Activated T-cell treated with anti-CD3 and anti-CD28 coated beads, Interleukin-2, amount 50 U/mL, for 72 hours (primary cell): ENCODE measurements around the gene NDUFS2. TPM values are rescaled to one million over a fixed set of nuclear protein-coding genes. Genes with fewer than 3 reads are reported as not detected.
A peak's percentile ranks its signal among the peaks of the same experiment; 100 is the strongest.

Source experiments
- ATAC-seq, 2 donors: fragments of 150-1000 bp; cut with Tn5 transposase; replicated peaks in 1 of 2; 2 replicates each; pipeline ENCODE4 v1.10.0; 2021; ENCODE audit warnings: moderate library complexity in 2 of 2, mild to moderate bottlenecking in 1 of 2
- DNase-seq, 2 donors: peaks; one replicate each; pipeline ENCODE4 v3.0.0; 2021 to 2022; ENCODE audit warnings: mixed read lengths in 1 of 2
- H3K27ac Mint-ChIP-seq: one replicate; pipeline ENCODE4 v1.8.0; 2022; ENCODE audit warnings: mild to moderate bottlenecking, moderate library complexity, mixed read lengths
- H3K27me3 Mint-ChIP-seq: one replicate; pipeline ENCODE4 v1.8.0; 2022; ENCODE audit warnings: low read depth, mixed read lengths
- H3K36me3 Mint-ChIP-seq, 2 donors: one replicate each; pipeline ENCODE4 v1.8.0; 2022; ENCODE audit warnings: mixed read lengths in 2 of 2, mild to moderate bottlenecking in 1 of 2; ENCODE audit not compliant: insufficient read depth in 2 of 2
- H3K4me1 Mint-ChIP-seq: one replicate; pipeline ENCODE4 v1.8.0; 2022; ENCODE audit warnings: low read depth, mixed read lengths
- H3K4me3 Mint-ChIP-seq, 2 donors: one replicate each; pipeline ENCODE4 v1.8.0; 2022; ENCODE audit warnings: mild to moderate bottlenecking in 2 of 2, mixed read lengths in 2 of 2, moderate library complexity in 2 of 2
- H3K9me3 Mint-ChIP-seq, 2 donors: one replicate each; pipeline ENCODE4 v1.8.0; 2022; ENCODE audit warnings: mixed read lengths in 2 of 2
- total RNA-seq, 2 donors: library from RNA; stranded (reverse); gene quantifications; one replicate each; pipeline ENCODE4 v1.2.3, GENCODE V29; 2022

NDUFS2 gene
- total RNA-seq, 2 donors from 2014 or later = 108 to 114 TPM

GRCh38 chr1:161192476-161193465 is 9.4 kb upstream of the NDUFS2 start:
- Mint-ChIP-seq H3K9me3 (peaks cover 0 to 1% of the 10 kb centered on the region in 2 donors), H3K36me3 (no peaks in the 10 kb centered on the region), H3K27me3 (no peaks in the 10 kb centered on the region), H3K4me1 (peaks cover 22% of the 10 kb centered on the region), H3K27ac (peak overlapping the region; percentile 81), H3K4me3 (no peak overlapping the region)
- ATAC-seq = peak; percentile 88 to 89
- peak; percentile 68 to 71 for DNase-seq

GRCh38 chr1:161193561-161194235 is 8.5 kb upstream of the NDUFS2 start:
- ATAC-seq (no peak), DNase-seq (no peak)
- no peaks in the 10 kb centered on the region for H3K27me3 Mint-ChIP-seq
- H3K4me3 Mint-ChIP-seq = no peak overlapping the region
- no peak overlapping the region for H3K27ac Mint-ChIP-seq
- no peaks in the 10 kb centered on the region for H3K36me3 Mint-ChIP-seq
- no peaks in the 10 kb centered on the region for H3K9me3 Mint-ChIP-seq
- H3K4me1 Mint-ChIP-seq = peaks cover 16% of the 10 kb centered on the region

GRCh38 chr1:161195171-161195570 is 7.0 kb upstream of the NDUFS2 start:
- Mint-ChIP-seq H3K4me1 (peaks cover 26% of the 10 kb centered on the region), H3K9me3 (no peaks in the 10 kb centered on the region), H3K27me3 (no peaks in the 10 kb centered on the region), H3K4me3 (no peak overlapping the region), H3K36me3 (no peaks in the 10 kb centered on the region), H3K27ac (peak overlapping the region; percentile 17)
- ATAC-seq = no peak
- DNase-seq = no peak

GRCh38 chr1:161196111-161196510 is 6.1 kb upstream of the NDUFS2 start:
- H3K27ac Mint-ChIP-seq = no peak overlapping the region
- no peak for ATAC-seq
- H3K9me3 Mint-ChIP-seq = no peaks in the 10 kb centered on the region
- H3K27me3 Mint-ChIP-seq = no peaks in the 10 kb centered on the region
- DNase-seq = no peak
- H3K36me3 Mint-ChIP-seq = no peaks in the 10 kb centered on the region
- peaks cover 35% of the 10 kb centered on the region for H3K4me1 Mint-ChIP-seq
- H3K4me3 Mint-ChIP-seq = no peak overlapping the region

- no peak for ATAC-seq
- Mint-ChIP-seq H3K4me1 (peaks cover 42% of the 10 kb centered on the region), H3K27ac (no peak overlapping the region)
These were observed 5.4 kb upstream of the NDUFS2 start for GRCh38 chr1:161196521-161197451.

GRCh38 chr1:161197560-161198193 is 4.5 kb upstream of the NDUFS2 start:
- peaks cover 42% of the 10 kb centered on the region for H3K4me1 Mint-ChIP-seq
- DNase-seq (no peak), ATAC-seq (no peak)
- no peak overlapping the region for H3K4me3 Mint-ChIP-seq
- no peak overlapping the region for H3K27ac Mint-ChIP-seq
- H3K36me3 Mint-ChIP-seq = peaks cover 0 to 3% of the 10 kb centered on the region in 2 donors
- H3K9me3 Mint-ChIP-seq = no peaks in the 10 kb centered on the region
- H3K27me3 Mint-ChIP-seq = no peaks in the 10 kb centered on the region

More at GRCh38 chr1:161196521-161197451, 5.4 kb upstream of the NDUFS2 start:
- H3K27me3 Mint-ChIP-seq = no peaks in the 10 kb centered on the region
- H3K9me3 Mint-ChIP-seq = no peaks in the 10 kb centered on the region
- no peak for DNase-seq
- no peak overlapping the region for H3K4me3 Mint-ChIP-seq
- no peaks in the 10 kb centered on the region for H3K36me3 Mint-ChIP-seq

GRCh38 chr1:161198194-161198896 is 3.8 kb upstream of the NDUFS2 start:
- H3K27ac Mint-ChIP-seq = no peak overlapping the region
- ATAC-seq = no peak
- no peaks in the 10 kb centered on the region for H3K9me3 Mint-ChIP-seq

GRCh38 chr1:161198897-161199431 is 3.2 kb upstream of the NDUFS2 start, which contains the start of gene ADAMTS4:
ADAMTS4 (minus strand) TSS chr1:161199054; CDS start chr1:161198627, 427 bp downstream.
- no peaks in the 10 kb centered on the region for H3K27me3 Mint-ChIP-seq
- no peak for DNase-seq

More at GRCh38 chr1:161198194-161198896, 3.8 kb upstream of the NDUFS2 start:
- no peaks in the 10 kb centered on the region for H3K27me3 Mint-ChIP-seq
- H3K4me3 Mint-ChIP-seq = no peak overlapping the region
- H3K4me1 Mint-ChIP-seq = peaks cover 44% of the 10 kb centered on the region
- peaks cover 0 to 3% of the 10 kb centered on the region in 2 donors for H3K36me3 Mint-ChIP-seq
- no peak for DNase-seq

GRCh38 chr1:161199506-161200139 is 2.5 kb upstream of the NDUFS2 start:
- Mint-ChIP-seq H3K27ac (peak overlapping the region; percentile 97), H3K36me3 (peaks cover 7 to 8% of the 10 kb centered on the region in 2 donors), H3K4me3 (peak overlapping the region; percentile 87 to 96), H3K27me3 (no peaks in the 10 kb centered on the region), H3K9me3 (no peaks in the 10 kb centered on the region), H3K4me1 (peaks cover 56% of the 10 kb centered on the region)
- ATAC-seq = no peak
- no peak for DNase-seq

More at GRCh38 chr1:161198897-161199431, 3.2 kb upstream of the NDUFS2 start, which contains the start of gene ADAMTS4:
- no peak for ATAC-seq
- no peaks in the 10 kb centered on the region for H3K9me3 Mint-ChIP-seq
- peaks cover 50% of the 10 kb centered on the region for H3K4me1 Mint-ChIP-seq
- H3K27ac Mint-ChIP-seq = peak within 1 kb of the TSS; percentile 49
- H3K4me3 Mint-ChIP-seq = peak within 1 kb of the TSS; percentile 87 to 96
- H3K36me3 Mint-ChIP-seq = peaks cover under 1 to 3% of the 10 kb centered on the region in 2 donors

- no peak for DNase-seq
- Mint-ChIP-seq H3K9me3 (no peaks in the 10 kb centered on the region), H3K27me3 (no peaks in the 10 kb centered on the region), H3K4me3 (peak overlapping the region; percentile 87 to 96), H3K36me3 (peaks cover 7 to 8% of the 10 kb centered on the region in 2 donors), H3K27ac (peak overlapping the region; percentile 97), H3K4me1 (peaks cover 55% of the 10 kb centered on the region)
- ATAC-seq = peak in 1 of 2 donors; percentile 24
These were observed 1.7 kb upstream of the NDUFS2 start for GRCh38 chr1:161200421-161200991.
